ENCODE measurements around the gene FRMD4B.

FRMD4B gene

GRCh38 chr3:69371816-69372215 is 14.1 kb downstream of the FRMD4B start:
- Histone ChIP-seq H3K36me3 (ENCODE audit: insufficient read depth) (no peaks in the 10 kb centered on the region), H3K79me2 (ENCODE audit: insufficient read depth, low read depth) (no peaks in the 10 kb centered on the region), H3K4me2 (no peak overlapping the region), H3K27me3 (ENCODE audit: insufficient read depth, low read depth) (no peaks in the 10 kb centered on the region), H3K27ac (no peak overlapping the region), H4K20me1 (ENCODE audit: insufficient read depth) (no peaks in the 10 kb centered on the region), H3K4me1 (ENCODE audit: low read depth, poor library complexity, severe bottlenecking) (peaks cover 18% of the 10 kb centered on the region), H3K4me3 (IDR thresholded peaks at IDR 0.05; ENCODE audit: insufficient read depth, low read depth, low read length) (no peak overlapping the region), H2AFZ (ENCODE audit: low read depth) (no peak overlapping the region), H3K9ac (no peak overlapping the region)
- TF ChIP-seq CTCF (conservative IDR thresholded peaks at IDR 0.05; ENCODE audit: low read depth, low read length) = no peak

DNA sequence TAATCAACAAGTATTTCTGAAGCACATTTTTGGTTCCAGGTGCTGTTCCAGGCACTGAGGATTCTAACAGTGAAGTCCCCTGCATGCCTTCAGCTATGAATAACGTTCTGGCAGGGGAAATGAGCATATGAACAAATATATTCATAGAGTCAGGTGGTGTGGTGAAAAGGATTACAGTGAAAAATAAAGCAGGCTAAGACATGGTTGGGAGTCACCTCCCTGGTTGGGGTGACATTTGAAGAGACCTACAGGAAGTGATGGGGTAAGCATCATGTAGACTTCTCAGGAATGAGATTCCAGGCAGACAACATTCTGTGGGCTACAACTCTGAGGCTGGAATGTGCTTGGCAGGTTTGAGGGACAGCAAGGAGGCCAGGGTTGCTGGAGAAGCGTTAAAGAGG is 15.0 kb downstream of the FRMD4B start:
- TF ChIP-seq CTCF (conservative IDR thresholded peaks at IDR 0.05; ENCODE audit: low read depth, low read length) = no peak

DNA sequence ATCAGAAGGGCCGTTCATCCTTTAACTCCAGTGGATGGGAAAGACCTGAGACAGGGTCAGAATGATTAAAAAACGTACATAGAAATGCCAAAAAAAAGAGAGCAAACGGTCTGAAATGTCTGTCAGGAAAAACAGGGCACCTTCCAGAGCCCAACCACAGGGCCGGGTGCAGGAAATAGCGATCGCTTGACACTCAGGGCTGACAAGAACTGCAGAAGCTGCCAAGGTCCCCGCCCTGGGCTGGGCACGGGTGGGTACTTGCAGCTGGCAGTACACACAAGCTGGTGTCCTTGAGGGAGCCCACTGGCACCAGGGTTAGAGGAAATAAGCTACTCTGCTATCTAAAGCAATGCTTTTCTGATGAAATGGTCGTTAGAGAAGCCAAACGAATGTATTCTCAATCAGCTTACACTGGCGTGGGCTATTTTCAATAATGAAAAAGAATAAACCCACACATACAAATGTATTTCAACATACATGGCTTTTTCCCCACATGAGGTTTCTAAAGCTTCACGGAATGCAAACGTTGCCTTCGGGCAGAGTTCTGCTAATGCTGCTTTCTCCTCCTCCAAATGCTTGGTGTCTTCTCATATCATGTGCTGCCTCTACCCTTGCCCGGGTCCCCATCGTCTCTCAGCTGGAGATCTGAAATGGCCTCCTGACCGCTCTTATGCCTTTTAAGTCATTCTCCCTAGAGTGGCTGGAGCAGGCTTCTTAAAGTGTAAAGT is 15.6 kb downstream of the FRMD4B start:
- peaks cover 18% of the 10 kb centered on the region for H3K4me1 ChIP-seq (ENCODE audit: low read depth, poor library complexity, severe bottlenecking)
- H3K27ac ChIP-seq = no peak overlapping the region
- H3K79me2 ChIP-seq (ENCODE audit: insufficient read depth, low read depth) = no peaks in the 10 kb centered on the region
- H3K4me3 ChIP-seq (IDR thresholded peaks at IDR 0.05; ENCODE audit: insufficient read depth, low read depth, low read length) = no peak overlapping the region
- no peak overlapping the region for H3K9ac ChIP-seq
- no peaks in the 10 kb centered on the region for H3K36me3 ChIP-seq (ENCODE audit: insufficient read depth)
- no peak overlapping the region for H3K4me2 ChIP-seq
- no peak overlapping the region for H2AFZ ChIP-seq (ENCODE audit: low read depth)
- no peaks in the 10 kb centered on the region for H3K27me3 ChIP-seq (ENCODE audit: insufficient read depth, low read depth)
- no peaks in the 10 kb centered on the region for H4K20me1 ChIP-seq (ENCODE audit: insufficient read depth)
- no peak for TF ChIP-seq CTCF (conservative IDR thresholded peaks at IDR 0.05; ENCODE audit: low read depth, low read length)

More for the DNA sequence above, 15.0 kb downstream of the FRMD4B start:
- H2AFZ ChIP-seq (ENCODE audit: low read depth) = no peak overlapping the region
- no peak overlapping the region for H3K4me3 ChIP-seq (IDR thresholded peaks at IDR 0.05; ENCODE audit: insufficient read depth, low read depth, low read length)
- no peak overlapping the region for H3K9ac ChIP-seq
- peaks cover 18% of the 10 kb centered on the region for H3K4me1 ChIP-seq (ENCODE audit: low read depth, poor library complexity, severe bottlenecking)
- H4K20me1 ChIP-seq (ENCODE audit: insufficient read depth) = no peaks in the 10 kb centered on the region
- no peaks in the 10 kb centered on the region for H3K36me3 ChIP-seq (ENCODE audit: insufficient read depth)
- no peak overlapping the region for H3K27ac ChIP-seq
- H3K27me3 ChIP-seq (ENCODE audit: insufficient read depth, low read depth) = no peaks in the 10 kb centered on the region
- no peaks in the 10 kb centered on the region for H3K79me2 ChIP-seq (ENCODE audit: insufficient read depth, low read depth)
- no peak overlapping the region for H3K4me2 ChIP-seq

GRCh38 chr3:69368129-69368741 is 17.7 kb downstream of the FRMD4B start:
- Histone ChIP-seq H3K9ac (no peak overlapping the region), H3K36me3 (ENCODE audit: insufficient read depth) (no peaks in the 10 kb centered on the region), H3K27ac (no peak overlapping the region), H4K20me1 (ENCODE audit: insufficient read depth) (no peaks in the 10 kb centered on the region), H3K4me3 (IDR thresholded peaks at IDR 0.05; ENCODE audit: insufficient read depth, low read depth, low read length) (no peak overlapping the region), H3K27me3 (ENCODE audit: insufficient read depth, low read depth) (no peaks in the 10 kb centered on the region), H3K4me1 (ENCODE audit: low read depth, poor library complexity, severe bottlenecking) (peaks cover 37% of the 10 kb centered on the region), H2AFZ (ENCODE audit: low read depth) (no peak overlapping the region), H3K79me2 (ENCODE audit: insufficient read depth, low read depth) (no peaks in the 10 kb centered on the region), H3K4me2 (peak overlapping the region; percentile 56; the same call in 1 of the 2 replicates)
- TF ChIP-seq CTCF (conservative IDR thresholded peaks at IDR 0.05; ENCODE audit: low read depth, low read length) = no peak
